SK-N-SH (cell line): ENCODE measurements around the gene HSPB9. TPM values are rescaled to one million over a fixed set of nuclear protein-coding genes. Genes with fewer than 3 reads are reported as not detected.

Experiments used
- CTCF ChIP-seq: fragments of 200-600 bp; sonication (generic); IDR thresholded peaks from 2 replicates; pipeline ENCODE4 v1.6.1; 2017; ENCODE audit warnings: antibody characterized with exemption, mild to moderate bottlenecking, moderate library complexity
- ELF1 ChIP-seq: IDR thresholded peaks from 2 replicates; pipeline ENCODE4 v1.4.0; 2012
- EP300 ChIP-seq, 2 experiments: IDR thresholded peaks; 2 replicates each; pipeline versions ENCODE4 v1.4.0 to v1.6.1; 2012; ENCODE audit warnings: borderline replicate concordance in 1 of 2, low read depth in 1 of 2, low read length in 1 of 2
- EZH2phosphoT487 ChIP-seq: fragments of 200-600 bp; sonication (generic); IDR thresholded peaks from 2 replicates; pipeline ENCODE4 v1.6.1; 2017; ENCODE audit warnings: low read depth, mixed run types, mild to moderate bottlenecking, antibody characterized with exemption, moderate library complexity, borderline replicate concordance
- FOSL2 ChIP-seq: IDR thresholded peaks from 2 replicates; pipeline ENCODE4 v1.4.0; 2012; ENCODE audit warnings: low read depth, mild to moderate bottlenecking, moderate library complexity, borderline replicate concordance
- FOXJ3 ChIP-seq: sonication (generic); formaldehyde crosslinking; IDR thresholded peaks from 2 replicates; pipeline ENCODE4 v1.5.1; 2020; ENCODE audit warnings: mild to moderate bottlenecking, missing genetic modification reagents
- FOXM1 ChIP-seq: IDR thresholded peaks from 2 replicates; pipeline ENCODE4 v1.4.0; 2012; ENCODE audit warnings: low read depth, mild to moderate bottlenecking
- GABPA ChIP-seq: IDR thresholded peaks from 2 replicates; pipeline ENCODE4 v1.4.0; 2012; ENCODE audit warnings: low read depth, mild to moderate bottlenecking
- GATA2 ChIP-seq: sonication (generic); formaldehyde crosslinking; IDR thresholded peaks from 2 replicates; pipeline ENCODE4 v1.5.0; 2020; ENCODE audit warnings: mild to moderate bottlenecking, missing genetic modification reagents
- JUND ChIP-seq: IDR thresholded peaks from 2 replicates; pipeline ENCODE4 v1.4.0; 2012
- MAX ChIP-seq: IDR thresholded peaks from 2 replicates; pipeline ENCODE4 v1.4.0; 2012; ENCODE audit warnings: low read depth
- MEF2A ChIP-seq: IDR thresholded peaks from 2 replicates; pipeline ENCODE4 v1.4.0; 2012; ENCODE audit warnings: low read depth, borderline replicate concordance
- NFIC ChIP-seq: IDR thresholded peaks from 2 replicates; pipeline ENCODE4 v1.4.0; 2012; ENCODE audit warnings: borderline replicate concordance
- NRF1 ChIP-seq: IDR thresholded peaks from 2 replicates; pipeline ENCODE4 v1.6.1; 2012; ENCODE audit warnings: low read depth, mild to moderate bottlenecking, low read length
- POLR2AphosphoS5 ChIP-seq: IDR thresholded peaks from 2 replicates; pipeline ENCODE4 v1.6.1; 2012; ENCODE audit warnings: low read depth, low read length
- RAD21 ChIP-seq: IDR thresholded peaks from 2 replicates; pipeline ENCODE4 v1.6.1; 2012; ENCODE audit warnings: mild to moderate bottlenecking, low read length
- REST ChIP-seq: IDR thresholded peaks from 2 replicates; pipeline ENCODE4 v1.6.1; 2012; ENCODE audit warnings: mild to moderate bottlenecking, low read depth, low read length, moderate library complexity
- RXRA ChIP-seq: IDR thresholded peaks from 2 replicates; pipeline ENCODE4 v1.4.0; 2012; ENCODE audit warnings: low read depth, mild to moderate bottlenecking, borderline replicate concordance
- SIN3A ChIP-seq: IDR thresholded peaks from 2 replicates; pipeline ENCODE4 v1.6.1; 2012; ENCODE audit warnings: low read depth, mild to moderate bottlenecking, low read length, moderate library complexity, borderline replicate concordance
- SMC3 ChIP-seq: IDR thresholded peaks from 2 replicates; pipeline ENCODE4 v1.6.1; 2012; ENCODE audit warnings: low read depth, low read length, improper control_type of control experiment
- TCF12 ChIP-seq: IDR thresholded peaks from 2 replicates; pipeline ENCODE4 v1.4.0; 2012
- USF1 ChIP-seq: IDR thresholded peaks from 2 replicates; pipeline ENCODE4 v1.4.0; 2012; ENCODE audit warnings: low read depth, borderline replicate concordance
- ZBTB33 ChIP-seq: IDR thresholded peaks from 2 replicates; pipeline ENCODE4 v1.4.0; 2012; ENCODE audit warnings: low read depth, borderline replicate concordance
- polyA plus RNA-seq, 3 experiments: library from polyadenylated mRNA; depleted of rRNA; stranded (reverse); fragments of >200 nt; gene quantifications; 2 replicates each; pipeline ENCODE4 v1.2.3, GENCODE V29; 2012

Gene HSPB9
- polyA plus RNA-seq, 1 of the 3 experiments (the other 2 are of a cell fraction) = 0.05 TPM

- TF ChIP-seq TCF12 (no peak), FOSL2 (no peak), SIN3A (peak; percentile 70; the same call in 1 of the 2 replicates), FOXM1 (no peak), REST (no peak), USF1 (no peak), JUND (no peak), MEF2A (no peak), POLR2AphosphoS5 (peak; percentile 81), EZH2phosphoT487 (no peak), NRF1 (peak; percentile 90), FOXJ3 (CRISPR knock-in tag) (no peak), EP300 (IDR thresholded peaks at IDR 0.05; ENCODE audit: borderline replicate concordance in 1 of 2, low read depth in 1 of 2, low read length in 1 of 2) (no peak), GATA2 (no peak), CTCF (no peak), RAD21 (no peak), NFIC (no peak), RXRA (no peak), MAX (peak; percentile 73; the same call in 1 of the 2 replicates), SMC3 (no peak), ZBTB33 (no peak), ELF1 (no peak), GABPA (no peak)
These were observed 1.5 kb upstream of the HSPB9 start, which contains the start of gene KAT2A (continued) for GRCh38 chr17:42120770-42121769.
